GM12878 (cell line): ENCODE results near the gene GUCA1A.

Experiments
- BRCA1 ChIP-seq: IDR thresholded peaks from 2 replicates; pipeline ENCODE4 v1.6.1; 2011; ENCODE audit warnings: low read depth, low read length, improper control_type of control experiment
- CREB1 ChIP-seq: IDR thresholded peaks from 2 replicates; pipeline ENCODE4 v1.6.1; 2012; ENCODE audit warnings: low read depth, mild to moderate bottlenecking, inconsistent platforms
- CTCF ChIP-seq, 3 experiments: IDR thresholded peaks in 2 of 3; conservative IDR thresholded peaks in 1 of 3; 2 replicates each; pipeline ENCODE4 v1.5.1; 2011; ENCODE audit warnings: low read depth in 3 of 3, low read length in 3 of 3, mild to moderate bottlenecking in 3 of 3, control low read depth in 2 of 3, moderate library complexity in 2 of 3, inconsistent platforms in 1 of 3, mixed read lengths in 1 of 3; ENCODE audit not compliant: control insufficient read depth in 2 of 3, insufficient read depth in 1 of 3; ENCODE audit errors: extremely low read depth in 1 of 3
- ETV6 ChIP-seq, 2 experiments: fragments of 450-650 bp in 1 of 2; IDR thresholded peaks in 1 of 2; conservative IDR thresholded peaks in 1 of 2; 2 replicates each; pipeline ENCODE4 v1.6.1; 2014; ENCODE audit warnings: antibody characterized with exemption in 1 of 2, borderline replicate concordance in 1 of 2, low read depth in 1 of 2, mild to moderate bottlenecking in 1 of 2, moderate library complexity in 1 of 2
- EZH2 ChIP-seq: IDR thresholded peaks from 2 replicates; pipeline ENCODE4 v1.6.1; 2012; ENCODE audit warnings: low read depth, mild to moderate bottlenecking, control low read depth, inconsistent platforms, low read length, borderline replicate concordance; ENCODE audit not compliant: control insufficient read depth
- FOXM1 ChIP-seq: IDR thresholded peaks from 2 replicates; pipeline ENCODE4 v1.6.1; 2012; ENCODE audit warnings: low read depth, mild to moderate bottlenecking, inconsistent platforms, low read length, moderate library complexity
- GATAD2B ChIP-seq: fragments of 450-650 bp; conservative IDR thresholded peaks from 2 replicates; pipeline ENCODE4 v1.6.1; 2017; ENCODE audit warnings: low read depth, mild to moderate bottlenecking, moderate library complexity
- IKZF1 ChIP-seq: fragments of 450-650 bp; conservative IDR thresholded peaks from 2 replicates; pipeline ENCODE4 v1.6.1; 2017; ENCODE audit warnings: antibody characterized with exemption, mild to moderate bottlenecking
- KDM1A ChIP-seq: fragments of 200-600 bp; sonication (generic); IDR thresholded peaks from 2 replicates; pipeline ENCODE4 v1.6.1; 2016; ENCODE audit warnings: borderline replicate concordance
- MTA3 ChIP-seq: IDR thresholded peaks from 2 replicates; pipeline ENCODE4 v1.6.1; 2012; ENCODE audit warnings: low read length, inconsistent platforms, borderline replicate concordance
- MYC ChIP-seq: IDR thresholded peaks from 2 replicates; pipeline ENCODE4 v1.6.1; 2011; ENCODE audit warnings: mild to moderate bottlenecking, low read length, moderate library complexity, inconsistent platforms; ENCODE audit not compliant: insufficient read depth, insufficient replicate concordance, insufficient read length, severe bottlenecking
- NR2C2 ChIP-seq: IDR thresholded peaks from 2 replicates; pipeline ENCODE4 v1.6.1; 2011; ENCODE audit warnings: borderline replicate concordance, low read depth; ENCODE audit not compliant: control insufficient read depth, insufficient read length
- TAF1 ChIP-seq: IDR thresholded peaks from 2 replicates; pipeline ENCODE4 v1.6.1; 2011; ENCODE audit warnings: mild to moderate bottlenecking, low read depth, low read length, borderline replicate concordance
- TF ChIP-seq, protein P1 (sequence below): fragments of 450-650 bp; IDR thresholded peaks from 2 replicates; pipeline ENCODE4 v1.6.1; 2016; ENCODE audit warnings: mild to moderate bottlenecking

GRCh38 chr6:42136508-42137193, 36.5 kb upstream of the GUCA1A start:
- no peak for TF ChIP-seq FOXM1
- no peak for TF ChIP-seq EZH2
- peak; percentile 60 for TF ChIP-seq IKZF1
- TF ChIP-seq CREB1: no peak
- TF ChIP-seq TAF1: no peak
- no peak for TF ChIP-seq NR2C2
- TF ChIP-seq GATAD2B: no peak
- peak; percentile 42 to 48 (median 44); a peak in 4 of 6 replicates for TF ChIP-seq CTCF (IDR thresholded peaks at IDR 0.05 in 2 of 3, conservative IDR thresholded peaks at IDR 0.05 in 1 of 3; ENCODE audit: control insufficient read depth in 2 of 3, extremely low read depth in 1 of 3, insufficient read depth in 1 of 3, low read depth in 3 of 3, low read length in 3 of 3)
- TF ChIP-seq, protein P1, sequence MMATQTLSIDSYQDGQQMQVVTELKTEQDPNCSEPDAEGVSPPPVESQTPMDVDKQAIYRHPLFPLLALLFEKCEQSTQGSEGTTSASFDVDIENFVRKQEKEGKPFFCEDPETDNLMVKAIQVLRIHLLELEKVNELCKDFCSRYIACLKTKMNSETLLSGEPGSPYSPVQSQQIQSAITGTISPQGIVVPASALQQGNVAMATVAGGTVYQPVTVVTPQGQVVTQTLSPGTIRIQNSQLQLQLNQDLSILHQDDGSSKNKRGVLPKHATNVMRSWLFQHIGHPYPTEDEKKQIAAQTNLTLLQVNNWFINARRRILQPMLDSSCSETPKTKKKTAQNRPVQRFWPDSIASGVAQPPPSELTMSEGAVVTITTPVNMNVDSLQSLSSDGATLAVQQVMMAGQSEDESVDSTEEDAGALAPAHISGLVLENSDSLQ: no peak
- no peak for TF ChIP-seq BRCA1
- no peak for TF ChIP-seq ETV6 (conservative IDR thresholded peaks at IDR 0.05 in 1 of 2, IDR thresholded peaks at IDR 0.05 in 1 of 2; ENCODE audit: borderline replicate concordance in 1 of 2, low read depth in 1 of 2)
- TF ChIP-seq MTA3: no peak
- no peak for TF ChIP-seq KDM1A
- no peak for TF ChIP-seq MYC
